GM12891 (cell line): Measurements from ENCODE around the gene ZSWIM6.

Experiments
- PAX5 ChIP-seq: IDR thresholded peaks from 2 replicates; pipeline ENCODE4 v1.6.1; 2011; ENCODE audit warnings: low read length, moderate library complexity, mild to moderate bottlenecking; ENCODE audit not compliant: insufficient read depth, severe bottlenecking
- POLR2A ChIP-seq: IDR thresholded peaks from 2 replicates; pipeline ENCODE4 v1.6.1; 2011; ENCODE audit warnings: low read depth, low read length, control low read depth
- POLR2AphosphoS5 ChIP-seq: IDR thresholded peaks from 2 replicates; pipeline ENCODE4 v1.6.1; 2011; ENCODE audit warnings: low read depth, low read length, control low read depth
- POU2F2 ChIP-seq: IDR thresholded peaks from 2 replicates; pipeline ENCODE4 v1.6.1; 2011; ENCODE audit warnings: low read depth, mild to moderate bottlenecking, control low read depth, low read length, moderate library complexity
- SPI1 ChIP-seq: IDR thresholded peaks from 2 replicates; pipeline ENCODE4 v1.6.1; 2011; ENCODE audit warnings: low read depth, low read length, control low read depth
- TAF1 ChIP-seq: IDR thresholded peaks from 2 replicates; pipeline ENCODE4 v1.6.1; 2011; ENCODE audit warnings: low read depth, low read length, control low read depth

DNA sequence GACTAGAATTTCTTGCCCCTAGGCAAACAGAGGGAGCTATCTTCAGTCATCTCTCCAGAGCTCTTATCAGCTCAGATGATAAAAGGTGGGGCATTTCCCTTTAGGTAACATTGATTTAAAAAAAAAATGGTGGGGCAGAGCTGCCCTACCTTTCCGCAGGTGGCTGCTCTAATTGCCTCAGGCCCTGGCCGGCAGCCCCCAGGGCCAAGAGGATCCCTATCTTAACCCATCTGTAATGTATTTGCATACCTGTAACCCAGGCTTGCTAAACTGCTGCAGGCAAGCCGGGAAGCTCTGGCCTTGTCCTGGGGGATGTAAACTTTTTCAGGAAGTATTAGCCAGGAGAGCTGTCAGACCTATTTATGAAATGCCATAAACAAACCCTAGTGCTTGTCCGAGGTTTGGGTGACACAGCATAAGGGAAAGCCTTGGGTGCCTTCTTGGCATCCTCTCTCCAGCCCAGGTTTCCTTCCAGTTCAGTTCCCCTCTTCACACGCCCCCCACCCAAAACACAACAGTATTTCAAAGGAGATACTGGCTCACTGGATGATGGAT, 20.9 kb upstream of the ZSWIM6 start:
- TF ChIP-seq PAX5 (no peak), POLR2A (no peak), POLR2AphosphoS5 (no peak), POU2F2 (no peak), TAF1 (no peak), SPI1 (no peak)
